Hippocampal formation (tissue), 2 donors: ENCODE data around the gene UPP2.

Source experiments
- DNase-seq, 2 donors: peaks; one replicate each; lab custom pipeline; 2025; lab: John Stamatoyannopoulos, UW

Gene UPP2

GRCh38 chr2:158104903-158105302, 3.2 kb downstream of the UPP2 start:
- DNase-seq: no peak

GRCh38 chr2:158112992-158113391, 11.3 kb downstream of the UPP2 start:
- DNase-seq: no peak

- DNase-seq: no peak
Observed at GRCh38 chr2:158113741-158114295, 12.1 kb downstream of the UPP2 start.

GRCh38 chr2:158114516-158114915, 12.8 kb downstream of the UPP2 start:
- DNase-seq: no peak

- DNase-seq: no peak
Observed at GRCh38 chr2:158115202-158115767, 13.6 kb downstream of the UPP2 start.

- no peak for DNase-seq
Observed at GRCh38 chr2:158116936-158117335, 15.3 kb downstream of the UPP2 start.

GRCh38 chr2:158120102-158120501, 18.4 kb downstream of the UPP2 start:
- DNase-seq: no peak

GRCh38 chr2:158120664-158121641, 19.3 kb downstream of the UPP2 start:
- no peak for DNase-seq

- no peak for DNase-seq
Observed at GRCh38 chr2:158124896-158125295, 23.2 kb downstream of the UPP2 start.

GRCh38 chr2:158125756-158126498, 24.3 kb downstream of the UPP2 start:
- DNase-seq: no peak

- no peak for DNase-seq
Observed at GRCh38 chr2:158127380-158127804, 25.7 kb downstream of the UPP2 start.

GRCh38 chr2:158128168-158128973, 26.7 kb downstream of the UPP2 start:
- no peak for DNase-seq

- no peak for DNase-seq
Observed at GRCh38 chr2:158129037-158129436, 27.4 kb downstream of the UPP2 start.

GRCh38 chr2:158130832-158131473, 29.3 kb downstream of the UPP2 start:
- DNase-seq: no peak

- no peak for DNase-seq
Observed at GRCh38 chr2:158131483-158131912, 29.8 kb downstream of the UPP2 start.

- DNase-seq: no peak
Observed at GRCh38 chr2:158131919-158132566, 30.4 kb downstream of the UPP2 start.

GRCh38 chr2:158134055-158134454, 32.4 kb downstream of the UPP2 start:
- DNase-seq: no peak

GRCh38 chr2:158134655-158135054, 33.0 kb downstream of the UPP2 start:
- no peak for DNase-seq

GRCh38 chr2:158135096-158135495, 33.4 kb downstream of the UPP2 start:
- DNase-seq: no peak

- no peak for DNase-seq
Observed at GRCh38 chr2:158138255-158138654, 36.6 kb downstream of the UPP2 start.
